ENCODE results near the gene ADNP.

Gene ADNP

GRCh38 chr20:50845566-50846215 lies 85.5 kb downstream of the ADNP start:
- no peak for DNase-seq (ENCODE audit: low spot score)
- no peak overlapping the region for H3K4me3 ChIP-seq
- TF ChIP-seq CTCF (IDR thresholded peaks at IDR 0.05), result no peak
- H3K27ac ChIP-seq, result no peak overlapping the region

- no peak for DNase-seq (ENCODE audit: low spot score)
- Histone ChIP-seq H3K27ac (no peak overlapping the region), H3K4me3 (no peak overlapping the region)
- TF ChIP-seq CTCF (IDR thresholded peaks at IDR 0.05), result no peak
These were observed 86.7 kb downstream of the ADNP start for GRCh38 chr20:50844430-50845100.

GRCh38 chr20:50843331-50844276 lies 87.6 kb downstream of the ADNP start:
- DNase-seq (ENCODE audit: low spot score), result no peak
- H3K27ac ChIP-seq, result no peak overlapping the region
- no peak for TF ChIP-seq CTCF (IDR thresholded peaks at IDR 0.05)
- no peak overlapping the region for H3K4me3 ChIP-seq

GRCh38 chr20:50842821-50843220 lies 88.4 kb downstream of the ADNP start:
- H3K27ac ChIP-seq, result no peak overlapping the region
- no peak for TF ChIP-seq CTCF (IDR thresholded peaks at IDR 0.05)
- no peak overlapping the region for H3K4me3 ChIP-seq
- no peak for DNase-seq (ENCODE audit: low spot score)

Measured in coronary artery (tissue), 2 donors.